GM18517 (cell line): ENCODE data around the gene EPHA10.

ENCODE experiments used
- ATAC-seq: cut with Tn5 transposase; IDR thresholded peaks from one replicate; pipeline ENCODE4 v1.9.1; 2021; ENCODE audit warnings: mild to moderate bottlenecking, moderate library complexity; ENCODE audit not compliant: unreplicated experiment

Gene EPHA10

DNA sequence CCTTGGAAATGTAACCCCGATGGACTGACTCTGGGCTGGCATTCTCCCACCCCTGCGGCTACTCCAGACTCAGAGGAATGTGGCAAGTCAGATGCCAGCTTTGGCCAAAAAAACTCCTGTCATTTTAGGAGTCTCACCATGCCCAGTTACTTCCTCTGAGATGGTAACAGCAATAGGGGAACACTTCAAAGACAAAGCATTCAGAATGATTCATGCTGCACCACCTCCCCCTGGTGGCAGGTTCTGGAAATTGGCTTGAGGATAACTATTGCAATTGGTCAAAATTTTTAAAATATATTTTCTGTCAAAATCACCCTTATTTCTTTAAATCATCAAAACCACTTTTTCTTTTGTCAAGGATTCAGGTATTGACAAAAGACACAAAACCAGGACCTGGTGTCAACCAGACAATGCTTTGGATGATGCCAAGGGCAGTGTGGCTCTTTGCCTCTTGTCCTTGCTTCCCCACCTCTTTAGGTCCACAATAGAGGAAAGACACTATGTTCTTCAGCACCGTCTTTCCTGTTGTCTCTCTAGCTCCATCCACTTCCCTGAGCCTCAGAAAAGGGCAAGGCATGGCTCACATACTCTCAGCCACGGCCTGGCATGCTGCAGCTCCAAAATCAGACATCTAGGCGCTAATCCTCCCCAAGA lies 82.5 kb downstream of the EPHA10 start:
- no peak for ATAC-seq

DNA sequence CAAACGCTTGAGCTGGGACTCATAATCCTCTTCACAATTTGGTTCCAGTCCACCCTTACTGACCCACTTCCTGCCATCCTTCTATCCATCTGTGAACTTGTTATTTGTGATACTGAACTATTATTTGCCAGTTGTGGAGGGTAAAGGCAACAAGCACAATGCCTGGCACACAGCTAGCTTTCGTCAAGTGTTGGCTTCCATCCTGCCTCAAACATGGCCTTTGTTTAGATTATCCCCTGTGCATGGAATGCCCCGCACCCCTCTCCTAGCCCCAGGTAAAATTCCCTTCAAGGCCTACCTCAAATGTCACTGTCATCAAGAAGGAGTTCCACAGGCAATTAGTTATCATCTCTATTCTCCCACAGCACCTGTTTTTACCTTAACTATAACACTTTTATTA lies 84.0 kb downstream of the EPHA10 start:
- no peak for ATAC-seq

DNA sequence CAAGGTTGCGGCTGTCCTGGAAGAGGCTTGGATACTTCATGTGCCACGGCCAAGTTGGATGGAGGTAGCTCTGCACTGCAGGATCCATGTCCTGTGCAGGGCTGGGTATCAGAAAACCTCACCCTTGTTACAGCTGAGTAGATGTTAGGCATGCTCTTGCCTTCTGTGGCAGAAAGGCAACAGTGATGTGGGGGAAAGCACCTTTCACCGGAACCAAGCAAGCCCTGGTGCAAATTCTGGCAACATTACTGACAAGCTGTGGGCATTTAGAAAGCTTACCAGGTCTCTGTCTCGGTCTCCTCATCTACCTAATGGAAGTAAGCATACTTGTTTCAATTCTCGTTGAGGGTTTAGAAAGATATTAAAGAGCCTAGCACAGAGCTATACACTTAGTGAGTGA lies 87.1 kb downstream of the EPHA10 start:
- no peak for ATAC-seq

DNA sequence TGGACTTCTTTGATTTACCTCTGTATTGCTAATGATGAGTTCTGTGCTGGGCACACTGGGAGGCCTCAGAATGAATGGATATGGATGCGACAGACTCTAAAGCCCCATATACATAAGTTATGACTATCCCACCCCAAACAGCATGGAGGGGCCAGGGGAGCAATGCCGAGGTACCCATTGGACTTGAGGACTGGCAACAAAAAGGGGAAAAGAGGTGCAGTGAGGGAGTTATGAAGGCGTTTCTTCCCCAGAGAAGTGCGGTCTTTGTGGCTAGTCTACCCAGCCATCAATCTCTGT lies 87.8 kb downstream of the EPHA10 start:
- no peak for ATAC-seq

DNA sequence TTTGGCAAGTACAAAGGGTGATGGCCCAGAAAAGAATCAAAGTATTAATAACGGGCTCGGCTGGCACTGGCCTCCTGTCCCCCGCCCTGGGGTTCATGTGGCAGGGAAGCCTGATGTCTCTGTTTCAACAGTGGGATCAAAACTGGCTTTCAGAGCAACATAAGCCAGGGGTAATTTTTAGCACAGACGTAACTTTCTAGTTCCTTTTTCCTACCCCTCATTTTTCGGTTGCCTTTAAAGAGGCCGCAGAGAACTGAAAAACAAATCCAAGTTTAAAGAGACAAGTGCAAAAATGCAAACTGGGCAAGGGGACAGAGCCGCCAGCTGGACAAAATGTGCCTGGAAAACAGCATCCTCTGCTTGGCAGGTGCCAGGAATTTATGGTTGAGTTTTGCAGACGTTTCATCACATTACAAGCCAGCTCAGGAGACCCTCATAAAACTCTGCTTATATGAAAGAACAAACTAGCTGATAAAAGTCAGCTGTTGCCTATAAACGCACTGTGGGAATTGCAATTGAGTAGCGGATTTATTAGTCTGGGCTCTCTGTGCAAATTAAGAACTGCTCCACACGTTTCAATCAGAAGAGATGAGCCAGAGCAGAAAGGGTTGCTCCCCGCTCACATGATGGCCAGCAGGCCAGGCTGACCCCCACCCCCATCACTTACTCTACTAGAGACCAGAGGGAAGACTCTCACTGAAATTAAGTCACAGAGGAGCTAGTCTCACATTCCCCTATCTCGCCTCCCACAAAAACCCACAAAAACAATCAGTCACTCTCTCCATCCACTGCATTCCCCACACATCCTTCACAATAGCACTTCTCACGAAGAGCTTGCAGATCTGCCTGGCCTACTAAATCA lies 88.4 kb downstream of the EPHA10 start:
- no peak for ATAC-seq

DNA sequence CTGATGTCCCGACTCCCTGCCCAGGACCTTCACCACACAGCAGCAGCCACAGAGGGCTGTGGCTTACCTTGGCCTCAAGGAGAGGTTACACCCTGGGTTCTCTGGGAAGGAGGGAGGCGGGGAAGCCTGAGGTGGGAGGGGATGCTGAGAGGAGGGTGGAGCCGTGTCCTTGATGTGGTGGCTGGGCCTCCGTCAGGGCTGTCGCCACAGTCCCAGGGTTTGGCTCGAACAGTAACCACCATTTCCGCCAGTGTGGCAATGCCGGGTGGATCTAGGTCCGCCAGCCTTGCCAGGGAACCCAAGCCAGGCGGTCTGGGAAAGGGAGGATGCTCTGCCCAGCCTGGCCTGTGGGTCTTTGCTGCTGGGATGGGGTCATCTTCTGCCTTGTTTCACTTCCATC lies 91.0 kb downstream of the EPHA10 start:
- ATAC-seq: no peak

DNA sequence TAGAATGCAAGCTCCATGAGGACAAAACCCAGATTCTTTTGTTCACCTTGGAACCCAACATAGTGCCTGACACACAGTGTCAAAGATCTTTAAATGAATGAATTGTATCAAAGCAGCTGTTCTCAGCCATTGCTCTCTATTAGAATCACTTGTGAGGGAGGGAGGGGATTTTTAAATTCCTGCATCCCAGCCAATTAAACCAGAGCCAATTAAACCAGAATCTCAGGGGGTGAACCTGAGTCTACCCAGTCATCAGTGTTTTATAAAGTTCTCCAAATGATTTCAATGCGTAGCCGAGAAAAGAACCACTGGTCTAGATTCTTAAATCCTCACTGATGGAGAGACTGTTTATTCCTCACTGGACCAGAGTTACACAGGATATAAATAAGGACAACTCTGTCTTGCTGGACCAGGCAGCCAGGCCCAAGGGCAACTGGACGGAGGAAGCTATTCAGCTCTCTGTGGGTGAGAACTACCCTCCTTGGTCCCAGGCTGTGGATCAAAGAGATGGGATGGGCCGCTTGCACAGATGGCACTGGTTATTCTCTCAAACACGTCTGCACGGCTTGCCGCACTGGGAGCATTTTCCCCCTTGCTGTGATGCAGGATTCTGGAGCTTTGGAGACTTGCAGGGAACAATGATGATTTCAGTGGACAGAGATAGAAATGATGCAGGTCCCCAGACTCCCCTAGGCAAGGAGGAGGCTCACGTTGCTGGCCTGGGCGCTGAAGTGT lies 92.6 kb downstream of the EPHA10 start:
- no peak for ATAC-seq

DNA sequence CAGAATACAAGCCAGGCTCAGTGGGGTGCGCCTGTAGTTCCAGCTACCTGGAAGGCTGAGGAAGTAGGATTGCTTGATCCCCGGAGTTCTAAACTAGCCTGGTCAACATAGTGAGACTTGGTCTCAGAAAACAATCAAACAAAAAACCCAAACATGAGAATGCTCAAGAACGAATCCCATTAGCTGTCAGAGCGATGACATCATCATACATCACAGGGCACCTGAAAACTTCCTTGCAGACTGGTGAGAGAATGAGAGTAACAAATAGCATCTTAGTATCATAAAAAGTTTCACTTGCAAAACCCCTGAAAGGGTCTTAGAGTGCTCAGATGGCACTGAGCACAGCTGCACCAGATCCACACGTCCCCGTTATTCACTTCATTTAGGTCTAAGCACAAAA lies 93.7 kb downstream of the EPHA10 start:
- no peak for ATAC-seq

DNA sequence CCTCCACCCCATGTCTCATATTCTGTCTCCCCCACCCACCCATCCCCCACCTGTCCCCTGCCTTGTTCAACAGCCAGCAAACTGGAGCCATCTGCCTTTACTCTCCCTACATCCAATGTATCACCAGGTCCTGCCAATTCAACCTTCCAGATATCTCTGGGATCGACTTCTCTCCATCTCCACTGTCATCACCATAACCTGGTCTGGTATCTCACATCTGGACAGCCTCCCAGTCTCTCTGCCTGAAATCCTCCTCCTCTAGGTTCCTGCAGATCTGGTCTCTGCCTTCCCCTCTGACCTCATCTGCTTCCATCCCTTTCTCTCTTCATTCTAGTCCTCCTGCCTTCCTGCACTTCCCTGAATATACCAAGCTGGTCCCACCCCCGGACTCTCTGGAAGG lies 94.8 kb downstream of the EPHA10 start:
- no peak for ATAC-seq

DNA sequence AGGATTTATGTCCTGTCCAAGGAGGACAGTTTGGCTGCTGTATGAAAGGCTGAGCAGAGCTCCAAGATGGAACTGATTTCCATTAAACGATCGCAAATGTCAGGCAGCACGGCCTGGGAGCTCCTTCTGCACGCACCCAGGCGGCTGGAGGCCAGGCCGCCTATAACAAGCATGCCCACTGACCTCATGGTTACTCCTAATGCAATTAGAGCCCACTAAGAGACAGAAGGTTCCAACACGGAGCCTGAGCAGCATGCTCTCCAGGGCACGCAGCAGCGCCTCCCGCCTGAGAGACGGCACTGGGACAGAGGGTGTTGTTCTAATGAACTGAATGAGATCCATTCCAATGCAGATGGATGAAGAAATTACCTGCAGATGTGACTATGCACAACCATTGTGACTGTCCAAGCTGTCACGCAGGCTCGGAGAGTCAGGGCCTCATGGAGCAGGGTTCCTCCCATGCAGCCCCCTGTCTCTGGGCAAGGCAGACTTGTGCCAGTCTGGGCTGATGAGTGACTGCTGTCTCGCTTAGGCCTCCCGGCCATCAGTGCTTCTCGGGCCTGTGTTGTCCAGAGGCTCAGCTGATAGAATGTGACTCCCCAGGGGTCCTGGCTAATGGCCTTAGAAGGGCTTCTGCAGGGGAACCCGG lies 97.8 kb downstream of the EPHA10 start:
- no peak for ATAC-seq

DNA sequence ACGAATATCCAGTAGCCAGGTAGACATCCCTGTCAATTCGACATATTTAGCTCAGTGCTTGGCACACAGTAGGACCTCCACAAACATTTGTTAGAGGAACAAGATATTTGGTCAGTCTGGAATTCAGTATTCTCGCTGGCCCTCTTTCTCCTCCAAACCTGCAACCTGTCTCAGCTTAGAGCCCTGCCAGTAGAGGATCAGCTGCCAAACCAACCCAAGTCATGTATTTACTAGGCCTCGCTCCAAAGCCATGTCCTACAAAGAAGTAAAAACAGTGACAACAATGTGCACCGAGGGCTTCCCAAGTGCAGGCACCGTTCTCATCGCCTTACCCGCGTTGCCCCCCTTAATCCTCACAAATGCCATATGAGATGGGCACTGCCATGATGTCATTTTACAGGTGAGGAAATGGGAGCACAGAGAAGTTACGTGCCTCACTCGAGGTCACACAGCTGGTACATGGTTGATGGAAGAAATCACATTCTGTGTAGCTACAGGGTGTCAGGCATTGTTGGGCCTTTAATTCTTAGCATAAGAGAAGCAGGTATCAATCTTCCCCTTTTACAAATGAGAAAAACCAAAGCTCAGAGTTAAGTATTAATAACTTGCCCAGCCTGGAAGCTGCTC lies 98.6 kb downstream of the EPHA10 start:
- ATAC-seq: no peak
